ENCODE results near the gene TAGLN2. TPM values are rescaled to one million over a fixed set of nuclear protein-coding genes. Genes with fewer than 3 reads are reported as not detected.

The TAGLN2 gene
- total and polyA plus RNA-seq, 9 of the 15 experiments (the other 6 are each of a cell fraction or from before 2014, with no cell fraction given), result 192 to 683 (median 455) TPM

- TF ChIP-seq POLR3A (IDR thresholded peaks at IDR 0.05; ENCODE audit: borderline replicate concordance, extremely low read depth, insufficient read depth, insufficient read length), result no peak
- no peak for TF ChIP-seq ZNF253 (CRISPR knock-in tag; conservative IDR thresholded peaks at IDR 0.05)
- TF ChIP-seq NBN (IDR thresholded peaks at IDR 0.05; ENCODE audit: low read depth), result no peak; the same call in 1 of the 2 replicates
- TF ChIP-seq PHB2 (IDR thresholded peaks at IDR 0.05; ENCODE audit: low read depth), result no peak
- no peak; the same call in 1 of the 2 replicates for TF ChIP-seq ZBTB40 (IDR thresholded peaks at IDR 0.05)
- TF ChIP-seq ZBTB40 (CRISPR knock-in tag; IDR thresholded peaks at IDR 0.05), result 0 out of 2 replicates have a peak, but pooled peaks have one; percentile 48
- no peak for TF ChIP-seq ZNF655 (CRISPR knock-in tag; IDR thresholded peaks at IDR 0.05)
- no peak for TF ChIP-seq PHB (CRISPR knock-in tag; IDR thresholded peaks at IDR 0.05)
- no peak for TF ChIP-seq CBX8 (IDR thresholded peaks at IDR 0.05; ENCODE audit: borderline replicate concordance, extremely low read depth, low read depth, low read length, poor library complexity, severe bottlenecking)
- TF ChIP-seq CREB3 (tag; conservative IDR thresholded peaks at IDR 0.05; ENCODE audit: low read depth), result no peak; the same call in 1 of the 2 replicates
- peak; percentile 67; the same call in 1 of the 2 replicates for TF ChIP-seq CXXC5 (CRISPR knock-in tag; IDR thresholded peaks at IDR 0.05)
- TF ChIP-seq SIN3B (IDR thresholded peaks at IDR 0.05; ENCODE audit: low read depth), result peak; percentile 12
- no peak for TF ChIP-seq LEF1 (IDR thresholded peaks at IDR 0.05)
- TF ChIP-seq ZKSCAN1 (IDR thresholded peaks at IDR 0.05; ENCODE audit: low read depth, low read length), result 0 out of 2 replicates have a peak, but pooled peaks have one; percentile 7
- peak; percentile 53; the same call in 1 of the 2 replicates for TF ChIP-seq ZNF830 (CRISPR knock-in tag; IDR thresholded peaks at IDR 0.05)
- TF ChIP-seq ASH1L (IDR thresholded peaks at IDR 0.05; ENCODE audit: borderline replicate concordance, low read depth, partially characterized antibody), result peak; percentile 45
Observed at GRCh38 chr1:159924791-159925718, at the start of gene TAGLN2 (continued).
